Activated naive CD4-positive, alpha-beta T cell treated with anti-CD3 and anti-CD28 coated beads, Interleukin-2, amount 10 ng/mL, durations not matched to agents 7 days and 5 days (primary cell): ENCODE data around the gene GPC6.

ENCODE experiments used
- CTCF ChIA-PET: fragments of 350-600 bp; sonication (Branson Sonifier 250); formaldehyde crosslinking; loops from one replicate; lab custom pipeline; 2021; ENCODE audit warnings: antibody characterized with exemption; lab: Charles Lee
- DNase-seq: peaks from one replicate; pipeline ENCODE4 v3.0.0-alpha.2; 2020
- H3K27ac Mint-ChIP-seq: one replicate; pipeline ENCODE4 v1.8.0; 2021; ENCODE audit warnings: mild to moderate bottlenecking, moderate library complexity, mixed read lengths
- H3K27me3 Mint-ChIP-seq: one replicate; pipeline ENCODE4 v1.8.0; 2021; ENCODE audit warnings: mild to moderate bottlenecking, mixed read lengths
- H3K36me3 Mint-ChIP-seq: one replicate; pipeline ENCODE4 v1.8.0; 2021; ENCODE audit warnings: mixed read lengths
- H3K4me1 Mint-ChIP-seq: one replicate; pipeline ENCODE4 v1.8.0; 2021; ENCODE audit warnings: mixed read lengths
- H3K4me3 Mint-ChIP-seq: one replicate; pipeline ENCODE4 v1.8.0; 2021; ENCODE audit warnings: mild to moderate bottlenecking, moderate library complexity, mixed read lengths
- H3K9me3 Mint-ChIP-seq: one replicate; pipeline ENCODE4 v1.8.0; 2021; ENCODE audit warnings: mixed read lengths

The GPC6 gene

GRCh38 chr13:93375491-93375890 is 148.9 kb downstream of the GPC6 start:
- Mint-ChIP-seq H3K4me1 (no peaks in the 10 kb centered on the region), H3K9me3 (no peaks in the 10 kb centered on the region), H3K27ac (no peak overlapping the region), H3K36me3 (no peaks in the 10 kb centered on the region), H3K27me3 (no peaks in the 10 kb centered on the region), H3K4me3 (no peak overlapping the region)
- no peak for DNase-seq
- CTCF ChIA-PET = no interaction called here

- Mint-ChIP-seq H3K27me3 (no peaks in the 10 kb centered on the region), H3K27ac (no peak overlapping the region), H3K4me1 (no peaks in the 10 kb centered on the region), H3K4me3 (no peak overlapping the region), H3K36me3 (no peaks in the 10 kb centered on the region), H3K9me3 (no peaks in the 10 kb centered on the region)
- CTCF ChIA-PET = no interaction called here
- DNase-seq = no peak
Measured at GRCh38 chr13:93377196-93377595, 150.6 kb downstream of the GPC6 start.

- DNase-seq = no peak
- H3K9me3 Mint-ChIP-seq = no peaks in the 10 kb centered on the region
- H3K27ac Mint-ChIP-seq = no peak overlapping the region
- no peaks in the 10 kb centered on the region for H3K27me3 Mint-ChIP-seq
- H3K36me3 Mint-ChIP-seq = no peaks in the 10 kb centered on the region
- H3K4me1 Mint-ChIP-seq = no peaks in the 10 kb centered on the region
- H3K4me3 Mint-ChIP-seq = no peak overlapping the region
- CTCF ChIA-PET = no interaction called here
Measured at GRCh38 chr13:93378184-93378583, 151.6 kb downstream of the GPC6 start.

GRCh38 chr13:93386116-93386515 is 159.5 kb downstream of the GPC6 start:
- no peaks in the 10 kb centered on the region for H3K36me3 Mint-ChIP-seq
- H3K27ac Mint-ChIP-seq = no peak overlapping the region
- no peaks in the 10 kb centered on the region for H3K27me3 Mint-ChIP-seq
- no peak for DNase-seq
- H3K4me3 Mint-ChIP-seq = no peak overlapping the region
- H3K4me1 Mint-ChIP-seq = no peaks in the 10 kb centered on the region
- H3K9me3 Mint-ChIP-seq = no peaks in the 10 kb centered on the region
- CTCF ChIA-PET = no interaction called here

GRCh38 chr13:93388701-93389100 is 162.1 kb downstream of the GPC6 start:
- H3K27ac Mint-ChIP-seq = no peak overlapping the region
- no peaks in the 10 kb centered on the region for H3K36me3 Mint-ChIP-seq
- CTCF ChIA-PET = no interaction called here
- no peak overlapping the region for H3K4me3 Mint-ChIP-seq
- DNase-seq = no peak
- H3K9me3 Mint-ChIP-seq = no peaks in the 10 kb centered on the region
- no peaks in the 10 kb centered on the region for H3K27me3 Mint-ChIP-seq
- no peaks in the 10 kb centered on the region for H3K4me1 Mint-ChIP-seq

- H3K36me3 Mint-ChIP-seq = no peaks in the 10 kb centered on the region
- no peak overlapping the region for H3K27ac Mint-ChIP-seq
- no peaks in the 10 kb centered on the region for H3K4me1 Mint-ChIP-seq
- CTCF ChIA-PET = no interaction called here
- no peak overlapping the region for H3K4me3 Mint-ChIP-seq
- H3K27me3 Mint-ChIP-seq = no peaks in the 10 kb centered on the region
- H3K9me3 Mint-ChIP-seq = no peaks in the 10 kb centered on the region
- DNase-seq = no peak
Measured at GRCh38 chr13:93397619-93398018, 171.0 kb downstream of the GPC6 start.

GRCh38 chr13:93398167-93399035 is 171.8 kb downstream of the GPC6 start:
- no peaks in the 10 kb centered on the region for H3K4me1 Mint-ChIP-seq
- H3K27me3 Mint-ChIP-seq = no peaks in the 10 kb centered on the region
- H3K36me3 Mint-ChIP-seq = no peaks in the 10 kb centered on the region
- H3K4me3 Mint-ChIP-seq = no peak overlapping the region
- CTCF ChIA-PET = no interaction called here
- H3K9me3 Mint-ChIP-seq = no peaks in the 10 kb centered on the region
- no peak for DNase-seq
- H3K27ac Mint-ChIP-seq = no peak overlapping the region

GRCh38 chr13:93399212-93399611 is 172.6 kb downstream of the GPC6 start:
- H3K4me3 Mint-ChIP-seq = no peak overlapping the region
- H3K9me3 Mint-ChIP-seq = no peaks in the 10 kb centered on the region
- no peak overlapping the region for H3K27ac Mint-ChIP-seq
- CTCF ChIA-PET = no interaction called here
- no peak for DNase-seq
- no peaks in the 10 kb centered on the region for H3K36me3 Mint-ChIP-seq
- no peaks in the 10 kb centered on the region for H3K4me1 Mint-ChIP-seq
- H3K27me3 Mint-ChIP-seq = no peaks in the 10 kb centered on the region

GRCh38 chr13:93406136-93406535 is 179.5 kb downstream of the GPC6 start:
- H3K27me3 Mint-ChIP-seq = no peaks in the 10 kb centered on the region
- CTCF ChIA-PET = no interaction called here
- H3K36me3 Mint-ChIP-seq = no peaks in the 10 kb centered on the region
- H3K4me3 Mint-ChIP-seq = no peak overlapping the region
- DNase-seq = no peak
- H3K9me3 Mint-ChIP-seq = no peaks in the 10 kb centered on the region
- no peak overlapping the region for H3K27ac Mint-ChIP-seq
- H3K4me1 Mint-ChIP-seq = no peaks in the 10 kb centered on the region

GRCh38 chr13:93407551-93407950 is 180.9 kb downstream of the GPC6 start:
- DNase-seq = no peak
- Mint-ChIP-seq H3K4me1 (no peaks in the 10 kb centered on the region), H3K27ac (no peak overlapping the region), H3K27me3 (no peaks in the 10 kb centered on the region), H3K36me3 (no peaks in the 10 kb centered on the region), H3K4me3 (no peak overlapping the region), H3K9me3 (no peaks in the 10 kb centered on the region)
- CTCF ChIA-PET = no interaction called here

- CTCF ChIA-PET = no interaction called here
- no peaks in the 10 kb centered on the region for H3K9me3 Mint-ChIP-seq
- no peak overlapping the region for H3K27ac Mint-ChIP-seq
Measured at GRCh38 chr13:93409001-93409400, 182.4 kb downstream of the GPC6 start.

GRCh38 chr13:93409816-93410215 is 183.2 kb downstream of the GPC6 start:
- CTCF ChIA-PET = no interaction called here
- Mint-ChIP-seq H3K36me3 (no peaks in the 10 kb centered on the region), H3K27me3 (no peaks in the 10 kb centered on the region), H3K4me1 (no peaks in the 10 kb centered on the region), H3K4me3 (no peak overlapping the region), H3K9me3 (no peaks in the 10 kb centered on the region), H3K27ac (no peak overlapping the region)
- DNase-seq = no peak

More at GRCh38 chr13:93409001-93409400, 182.4 kb downstream of the GPC6 start:
- no peaks in the 10 kb centered on the region for H3K4me1 Mint-ChIP-seq
- no peak overlapping the region for H3K4me3 Mint-ChIP-seq
- H3K27me3 Mint-ChIP-seq = no peaks in the 10 kb centered on the region
- no peaks in the 10 kb centered on the region for H3K36me3 Mint-ChIP-seq
- no peak for DNase-seq

GRCh38 chr13:93411186-93411680 is 184.6 kb downstream of the GPC6 start:
- Mint-ChIP-seq H3K27me3 (no peaks in the 10 kb centered on the region), H3K4me1 (no peaks in the 10 kb centered on the region), H3K27ac (no peak overlapping the region), H3K4me3 (no peak overlapping the region), H3K9me3 (no peaks in the 10 kb centered on the region), H3K36me3 (no peaks in the 10 kb centered on the region)
- CTCF ChIA-PET = no interaction called here
- no peak for DNase-seq

- CTCF ChIA-PET = no interaction called here
- H3K4me3 Mint-ChIP-seq = no peak overlapping the region
- no peaks in the 10 kb centered on the region for H3K4me1 Mint-ChIP-seq
- no peak overlapping the region for H3K27ac Mint-ChIP-seq
- H3K9me3 Mint-ChIP-seq = no peaks in the 10 kb centered on the region
- no peak for DNase-seq
- H3K27me3 Mint-ChIP-seq = no peaks in the 10 kb centered on the region
- no peaks in the 10 kb centered on the region for H3K36me3 Mint-ChIP-seq
Measured at GRCh38 chr13:93412676-93413075, 186.1 kb downstream of the GPC6 start.

GRCh38 chr13:93413972-93414717 is 187.5 kb downstream of the GPC6 start:
- CTCF ChIA-PET = no interaction called here
- H3K9me3 Mint-ChIP-seq = no peaks in the 10 kb centered on the region
- no peaks in the 10 kb centered on the region for H3K27me3 Mint-ChIP-seq
- DNase-seq = no peak
- no peak overlapping the region for H3K4me3 Mint-ChIP-seq
- no peaks in the 10 kb centered on the region for H3K4me1 Mint-ChIP-seq
- H3K36me3 Mint-ChIP-seq = no peaks in the 10 kb centered on the region
- no peak overlapping the region for H3K27ac Mint-ChIP-seq
